Measurements from ENCODE around the gene CUX1.

GRCh38 chr7:101943889-101944600 lies 126.6 kb downstream of the CUX1 start:
- TF ChIP-seq, protein P1, sequence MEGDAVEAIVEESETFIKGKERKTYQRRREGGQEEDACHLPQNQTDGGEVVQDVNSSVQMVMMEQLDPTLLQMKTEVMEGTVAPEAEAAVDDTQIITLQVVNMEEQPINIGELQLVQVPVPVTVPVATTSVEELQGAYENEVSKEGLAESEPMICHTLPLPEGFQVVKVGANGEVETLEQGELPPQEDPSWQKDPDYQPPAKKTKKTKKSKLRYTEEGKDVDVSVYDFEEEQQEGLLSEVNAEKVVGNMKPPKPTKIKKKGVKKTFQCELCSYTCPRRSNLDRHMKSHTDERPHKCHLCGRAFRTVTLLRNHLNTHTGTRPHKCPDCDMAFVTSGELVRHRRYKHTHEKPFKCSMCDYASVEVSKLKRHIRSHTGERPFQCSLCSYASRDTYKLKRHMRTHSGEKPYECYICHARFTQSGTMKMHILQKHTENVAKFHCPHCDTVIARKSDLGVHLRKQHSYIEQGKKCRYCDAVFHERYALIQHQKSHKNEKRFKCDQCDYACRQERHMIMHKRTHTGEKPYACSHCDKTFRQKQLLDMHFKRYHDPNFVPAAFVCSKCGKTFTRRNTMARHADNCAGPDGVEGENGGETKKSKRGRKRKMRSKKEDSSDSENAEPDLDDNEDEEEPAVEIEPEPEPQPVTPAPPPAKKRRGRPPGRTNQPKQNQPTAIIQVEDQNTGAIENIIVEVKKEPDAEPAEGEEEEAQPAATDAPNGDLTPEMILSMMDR (IDR thresholded peaks at IDR 0.05), result no peak
- no peak for TF ChIP-seq POLR2A (IDR thresholded peaks at IDR 0.05)

All from uterus (tissue), 2 donors.